HL-60 (cell line): ENCODE results near the gene DYNC1H1.

Experiments
- DNase-seq, 2 experiments: peaks; one replicate each; pipeline ENCODE4 v3.0.0-alpha.2; 2010 to 2020; ENCODE audit warnings: low read depth in 1 of 2, low spot score in 1 of 2
- H3K27ac ChIP-seq: fragments of 250-450 bp; sonication (Bioruptor Pico); replicated peaks from 2 replicates; pipeline ENCODE4 v1.5.1; 2020; ENCODE audit warnings: mild to moderate bottlenecking, moderate library complexity
- H3K27me3 ChIP-seq: fragments of 250-450 bp; sonication (Bioruptor Pico); 2 replicates; pipeline ENCODE4 v1.5.1; 2021; ENCODE audit warnings: mild to moderate bottlenecking, moderate library complexity; ENCODE audit not compliant: insufficient read depth, poor library complexity, severe bottlenecking
- H3K4me3 ChIP-seq: replicated peaks from 2 replicates; pipeline ENCODE4 v1.5.1; 2011; ENCODE audit warnings: mild to moderate bottlenecking, control low read depth, low read length; ENCODE audit not compliant: insufficient read depth
- GABPA ChIP-seq: IDR thresholded peaks from 2 replicates; pipeline ENCODE4 v1.6.1; 2012; ENCODE audit warnings: low read depth
- POLR2AphosphoS5 ChIP-seq: IDR thresholded peaks from 2 replicates; pipeline ENCODE4 v1.6.1; 2012; ENCODE audit warnings: low read depth
- SPI1 ChIP-seq: IDR thresholded peaks from 2 replicates; pipeline ENCODE4 v1.6.1; 2012; ENCODE audit warnings: low read depth, mild to moderate bottlenecking, borderline replicate concordance
- TF ChIP-seq, protein P1 (sequence below): IDR thresholded peaks from 2 replicates; pipeline ENCODE4 v1.6.1; 2012; ENCODE audit warnings: low read depth; ENCODE audit not compliant: insufficient replicate concordance
- TF ChIP-seq, protein P2 (sequence below): IDR thresholded peaks from one replicate; pipeline ENCODE4 v1.5.1; 2011; ENCODE audit warnings: low read length, control low read depth, inconsistent platforms; ENCODE audit not compliant: insufficient read depth

Gene DYNC1H1

DNA sequence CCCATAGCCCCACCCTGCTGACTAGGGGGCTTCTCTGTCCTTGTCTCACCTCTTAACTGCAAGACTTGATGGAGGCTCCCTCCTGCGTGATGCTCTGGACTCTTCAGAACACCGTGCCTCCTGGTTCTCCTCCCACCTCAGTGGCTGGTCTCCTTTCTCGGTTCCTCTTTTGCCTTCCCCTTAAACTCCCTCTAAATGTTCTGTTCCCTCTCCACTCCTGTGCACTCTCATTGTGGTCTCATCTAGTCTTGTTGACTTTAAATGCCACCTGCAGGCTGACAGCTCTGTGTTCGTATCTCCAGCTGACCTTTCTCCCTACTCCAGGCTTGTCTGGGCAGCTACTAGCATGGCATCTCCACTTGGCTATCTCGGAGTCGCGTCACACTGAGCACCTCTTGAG is 28.3 kb downstream of the DYNC1H1 start:
- no peak overlapping the region for H3K4me3 ChIP-seq
- TF ChIP-seq SPI1: peak; percentile 77; the same call in 1 of the 2 replicates
- TF ChIP-seq, protein P1, sequence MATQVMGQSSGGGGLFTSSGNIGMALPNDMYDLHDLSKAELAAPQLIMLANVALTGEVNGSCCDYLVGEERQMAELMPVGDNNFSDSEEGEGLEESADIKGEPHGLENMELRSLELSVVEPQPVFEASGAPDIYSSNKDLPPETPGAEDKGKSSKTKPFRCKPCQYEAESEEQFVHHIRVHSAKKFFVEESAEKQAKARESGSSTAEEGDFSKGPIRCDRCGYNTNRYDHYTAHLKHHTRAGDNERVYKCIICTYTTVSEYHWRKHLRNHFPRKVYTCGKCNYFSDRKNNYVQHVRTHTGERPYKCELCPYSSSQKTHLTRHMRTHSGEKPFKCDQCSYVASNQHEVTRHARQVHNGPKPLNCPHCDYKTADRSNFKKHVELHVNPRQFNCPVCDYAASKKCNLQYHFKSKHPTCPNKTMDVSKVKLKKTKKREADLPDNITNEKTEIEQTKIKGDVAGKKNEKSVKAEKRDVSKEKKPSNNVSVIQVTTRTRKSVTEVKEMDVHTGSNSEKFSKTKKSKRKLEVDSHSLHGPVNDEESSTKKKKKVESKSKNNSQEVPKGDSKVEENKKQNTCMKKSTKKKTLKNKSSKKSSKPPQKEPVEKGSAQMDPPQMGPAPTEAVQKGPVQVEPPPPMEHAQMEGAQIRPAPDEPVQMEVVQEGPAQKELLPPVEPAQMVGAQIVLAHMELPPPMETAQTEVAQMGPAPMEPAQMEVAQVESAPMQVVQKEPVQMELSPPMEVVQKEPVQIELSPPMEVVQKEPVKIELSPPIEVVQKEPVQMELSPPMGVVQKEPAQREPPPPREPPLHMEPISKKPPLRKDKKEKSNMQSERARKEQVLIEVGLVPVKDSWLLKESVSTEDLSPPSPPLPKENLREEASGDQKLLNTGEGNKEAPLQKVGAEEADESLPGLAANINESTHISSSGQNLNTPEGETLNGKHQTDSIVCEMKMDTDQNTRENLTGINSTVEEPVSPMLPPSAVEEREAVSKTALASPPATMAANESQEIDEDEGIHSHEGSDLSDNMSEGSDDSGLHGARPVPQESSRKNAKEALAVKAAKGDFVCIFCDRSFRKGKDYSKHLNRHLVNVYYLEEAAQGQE: no peak
- no peak for TF ChIP-seq GABPA
- no peak for TF ChIP-seq POLR2AphosphoS5
- TF ChIP-seq, protein P2, sequence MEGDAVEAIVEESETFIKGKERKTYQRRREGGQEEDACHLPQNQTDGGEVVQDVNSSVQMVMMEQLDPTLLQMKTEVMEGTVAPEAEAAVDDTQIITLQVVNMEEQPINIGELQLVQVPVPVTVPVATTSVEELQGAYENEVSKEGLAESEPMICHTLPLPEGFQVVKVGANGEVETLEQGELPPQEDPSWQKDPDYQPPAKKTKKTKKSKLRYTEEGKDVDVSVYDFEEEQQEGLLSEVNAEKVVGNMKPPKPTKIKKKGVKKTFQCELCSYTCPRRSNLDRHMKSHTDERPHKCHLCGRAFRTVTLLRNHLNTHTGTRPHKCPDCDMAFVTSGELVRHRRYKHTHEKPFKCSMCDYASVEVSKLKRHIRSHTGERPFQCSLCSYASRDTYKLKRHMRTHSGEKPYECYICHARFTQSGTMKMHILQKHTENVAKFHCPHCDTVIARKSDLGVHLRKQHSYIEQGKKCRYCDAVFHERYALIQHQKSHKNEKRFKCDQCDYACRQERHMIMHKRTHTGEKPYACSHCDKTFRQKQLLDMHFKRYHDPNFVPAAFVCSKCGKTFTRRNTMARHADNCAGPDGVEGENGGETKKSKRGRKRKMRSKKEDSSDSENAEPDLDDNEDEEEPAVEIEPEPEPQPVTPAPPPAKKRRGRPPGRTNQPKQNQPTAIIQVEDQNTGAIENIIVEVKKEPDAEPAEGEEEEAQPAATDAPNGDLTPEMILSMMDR: no peak
- H3K27me3 ChIP-seq: no peaks in the 10 kb centered on the region
- no peak overlapping the region for H3K27ac ChIP-seq
- peak; percentile 13 to 48 for DNase-seq

DNA sequence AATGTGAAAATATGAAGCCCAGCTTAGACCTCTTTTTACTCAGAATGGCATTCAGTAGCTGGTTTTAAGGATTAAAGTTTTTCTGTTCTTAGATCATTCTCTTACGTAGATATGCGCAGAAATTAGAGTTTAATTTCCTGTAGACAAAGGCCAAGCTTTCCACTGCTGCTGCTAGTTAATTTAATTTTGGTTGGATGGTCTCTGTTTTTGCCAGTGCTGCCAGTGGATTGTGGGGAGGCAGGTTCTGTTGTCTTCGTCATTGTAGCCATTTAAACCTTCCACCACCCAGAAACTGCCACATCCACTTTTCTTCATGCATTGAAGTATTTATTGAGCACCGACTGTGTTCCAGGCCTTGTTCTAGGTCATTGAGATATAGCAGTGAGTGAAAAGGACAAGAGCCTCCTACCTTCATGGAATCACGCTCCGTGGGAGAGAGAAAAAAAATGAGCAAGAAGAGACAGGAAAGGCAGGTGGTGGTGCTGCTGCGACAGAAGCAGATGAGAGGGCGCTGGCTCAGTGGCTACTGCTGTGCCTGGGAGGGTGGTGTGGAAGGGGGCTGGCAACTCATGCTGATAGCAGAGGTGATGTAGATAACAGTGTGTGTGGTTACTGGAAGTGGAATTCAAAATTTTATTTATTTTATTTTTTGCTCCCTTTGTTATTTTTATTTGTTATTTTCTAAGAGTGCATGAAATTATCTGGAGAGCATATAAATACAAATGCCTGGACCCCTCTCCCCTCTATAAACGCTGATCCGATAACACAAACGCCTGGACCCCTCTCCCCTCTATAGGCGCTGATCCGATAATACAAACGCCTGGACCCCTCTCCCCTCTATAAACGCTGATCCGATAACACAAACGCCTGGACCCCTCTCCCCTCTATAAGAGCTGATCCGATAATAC is 33.3 kb downstream of the DYNC1H1 start:
- Histone ChIP-seq H3K27me3 (no peaks in the 10 kb centered on the region), H3K4me3 (no peak overlapping the region), H3K27ac (no peak overlapping the region)
- no peak for TF ChIP-seq GABPA
- TF ChIP-seq POLR2AphosphoS5: no peak
- no peak for TF ChIP-seq SPI1
- DNase-seq: no peak

DNA sequence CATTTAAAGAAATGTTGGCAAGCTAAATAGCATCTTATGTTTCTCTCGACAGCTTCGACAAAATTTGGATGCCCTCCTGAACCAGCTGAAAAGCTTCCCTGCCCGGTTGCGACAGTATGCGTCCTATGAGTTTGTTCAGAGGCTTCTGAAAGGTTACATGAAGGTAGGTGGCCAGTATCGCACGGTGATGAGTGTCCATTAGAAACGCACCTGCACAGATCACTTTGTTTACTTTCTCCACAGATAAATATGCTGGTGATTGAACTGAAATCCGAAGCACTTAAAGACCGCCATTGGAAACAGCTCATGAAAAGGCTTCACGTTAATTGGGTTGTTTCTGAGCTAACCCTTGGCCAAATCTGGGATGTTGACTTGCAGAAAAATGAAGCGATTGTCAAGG is 36.5 kb downstream of the DYNC1H1 start:
- H3K4me3 ChIP-seq: no peak overlapping the region
- DNase-seq: no peak
- H3K27ac ChIP-seq: no peak overlapping the region
- H3K27me3 ChIP-seq: no peaks in the 10 kb centered on the region
- TF ChIP-seq, protein P1: no peak
- TF ChIP-seq POLR2AphosphoS5: no peak
- no peak for TF ChIP-seq GABPA
- TF ChIP-seq, protein P2: no peak
- TF ChIP-seq SPI1: no peak

DNA sequence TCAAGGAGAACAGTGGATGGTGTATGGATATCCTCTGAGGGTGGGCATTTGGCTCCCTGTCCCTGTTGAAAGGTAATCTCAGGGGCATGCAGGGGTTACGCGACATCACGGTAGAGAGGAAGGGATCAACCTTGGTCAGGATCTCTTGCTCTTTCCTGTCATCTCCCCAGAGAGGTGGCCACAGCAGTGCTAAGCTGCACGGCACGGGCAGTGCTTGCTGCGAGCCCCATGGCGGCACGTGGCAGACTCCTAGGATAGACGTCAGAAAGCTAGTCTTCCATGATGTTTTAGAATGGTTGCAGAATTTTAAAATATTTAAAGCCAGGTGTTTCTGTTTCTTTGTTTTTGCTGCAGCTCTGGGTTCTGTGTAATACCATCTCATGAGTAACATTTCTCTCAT is 41.0 kb downstream of the DYNC1H1 start:
- TF ChIP-seq POLR2AphosphoS5 (no peak), SPI1 (no peak), GABPA (no peak)
- TF ChIP-seq, protein P1: no peak
- TF ChIP-seq, protein P2: no peak
- no peak for DNase-seq
- Histone ChIP-seq H3K4me3 (no peak overlapping the region), H3K27me3 (no peaks in the 10 kb centered on the region), H3K27ac (no peak overlapping the region)
